Sigmoid colon (tissue), 7 donors: ENCODE data around the gene OGG1. TPM values are rescaled to one million over a fixed set of nuclear protein-coding genes. Genes with fewer than 3 reads are reported as not detected.

Experiments
- DNase-seq: peaks from one replicate; pipeline ENCODE4 v3.0.0-alpha.2; 2019
- H3K27ac ChIP-seq, 4 donors: fragments of 200-600 bp; sonication (generic); one replicate each; pipeline ENCODE4 v1.5.1; 2016 to 2019; ENCODE audit warnings: mild to moderate bottlenecking in 1 of 4
- H3K27me3 ChIP-seq, 3 donors: fragments of 200-600 bp; sonication (generic); one replicate each; pipeline ENCODE4 v1.5.1; 2019; ENCODE audit warnings: mild to moderate bottlenecking in 1 of 3
- H3K36me3 ChIP-seq, 4 donors: fragments of 200-600 bp; sonication (generic); one replicate each; pipeline ENCODE4 v1.5.1; 2016 to 2019
- H3K4me1 ChIP-seq, 4 donors: fragments of 200-600 bp; sonication (generic); one replicate each; pipeline ENCODE4 v1.5.1; 2017 to 2019
- H3K4me3 ChIP-seq, 4 donors: fragments of 200-600 bp; sonication (generic); one replicate each; pipeline ENCODE4 v1.5.1; 2017 to 2019; ENCODE audit warnings: mild to moderate bottlenecking in 2 of 4, moderate library complexity in 1 of 4
- H3K9me3 ChIP-seq, 4 donors: fragments of 200-600 bp in 3 of 4; sonication (generic) in 3 of 4; one replicate each; pipeline versions ENCODE4 v1.5.1 to v1.6.1; 2013 to 2019
- CTCF ChIP-seq, 4 experiments: fragments of 450-650 bp in 3 of 4; fragments of 200-600 bp in 1 of 4; IDR thresholded peaks; one replicate each; pipeline ENCODE4 v1.5.1; 2016 to 2019; ENCODE audit warnings: antibody characterized with exemption in 4 of 4, mild to moderate bottlenecking in 3 of 4, moderate library complexity in 2 of 4
- EP300 ChIP-seq, 4 donors: sonication (generic); formaldehyde crosslinking; IDR thresholded peaks; one replicate each; pipeline ENCODE4 v1.6.1; 2017; ENCODE audit warnings: antibody characterized with exemption in 4 of 4
- POLR2A ChIP-seq, 2 donors: fragments of 450-650 bp; IDR thresholded peaks; one replicate each; pipeline ENCODE4 v1.6.1; 2016; ENCODE audit warnings: antibody characterized with exemption in 2 of 2, mild to moderate bottlenecking in 2 of 2, moderate library complexity in 2 of 2
- POLR2AphosphoS5 ChIP-seq, 4 donors: sonication (generic); formaldehyde crosslinking; IDR thresholded peaks; one replicate each; pipeline ENCODE4 v1.6.1; 2017; ENCODE audit warnings: antibody characterized with exemption in 4 of 4
- WGBS, 2 donors: extraction: QIAGEN DNeasy Blood & Tissue Kit; methylation state at CpG; one replicate each; pipeline ENCODE4 v1.1.7; 2013; 5-methylcytosine and 5-hydroxymethylcytosine counted together
- intact Hi-C: fragments of 100-400 bp; cut with DNase I; formaldehyde crosslinking; loops from one replicate; pipeline ENCODE4 v1.15.1; 2023
- polyA plus RNA-seq, 3 donors: library from polyadenylated mRNA; stranded (reverse); fragments of 200-250 nt; gene quantifications; one replicate each; pipeline ENCODE4 v1.2.3, GENCODE V29; 2013
- total RNA-seq, 4 donors: library from RNA; depleted of rRNA; stranded (reverse); fragments of >200 nt; gene quantifications; one replicate each; pipeline ENCODE4 v1.1.0, GENCODE V29; 2016
- donor health status: healthy with polysubstance abuse.
- donor health status: Bipolar disorder and iron deficiency.
- donor health status: healthy.

Gene OGG1
- total and polyA plus RNA-seq, 7 donors, result 15.6 to 34.6 (median 23.6) TPM

- TF ChIP-seq POLR2AphosphoS5 (IDR thresholded peaks at IDR 0.05) (no peak), POLR2A (IDR thresholded peaks at IDR 0.05) (no peak), EP300 (IDR thresholded peaks at IDR 0.05) (no peak), CTCF (IDR thresholded peaks at IDR 0.05) (no peak)
- Histone ChIP-seq H3K36me3 (peaks cover 6 to 49% (median 28%) of the 10 kb centered on the region in 4 donors), H3K9me3 (no peaks in the 10 kb centered on the region), H3K4me1 (peaks cover 0 to 40% (median 36%) of the 10 kb centered on the region in 4 donors), H3K27ac (peak overlapping the region in 1 of 4 donors; percentile 98), H3K4me3 (no peak overlapping the region), H3K27me3 (no peaks in the 10 kb centered on the region)
- 94 to 96% methylated on average over 11 of the region's 11 CpGs for WGBS, 2 donors
- intact Hi-C loops, result loop anchor here (5.0 kb wide), 1 partner anchor 62 kb away; the partner anchor contains the start of gene BRPF1
- no peak for DNase-seq
These were observed 44.6 kb downstream of the OGG1 start for GRCh38 chr3:9794400-9794799.

DNA sequence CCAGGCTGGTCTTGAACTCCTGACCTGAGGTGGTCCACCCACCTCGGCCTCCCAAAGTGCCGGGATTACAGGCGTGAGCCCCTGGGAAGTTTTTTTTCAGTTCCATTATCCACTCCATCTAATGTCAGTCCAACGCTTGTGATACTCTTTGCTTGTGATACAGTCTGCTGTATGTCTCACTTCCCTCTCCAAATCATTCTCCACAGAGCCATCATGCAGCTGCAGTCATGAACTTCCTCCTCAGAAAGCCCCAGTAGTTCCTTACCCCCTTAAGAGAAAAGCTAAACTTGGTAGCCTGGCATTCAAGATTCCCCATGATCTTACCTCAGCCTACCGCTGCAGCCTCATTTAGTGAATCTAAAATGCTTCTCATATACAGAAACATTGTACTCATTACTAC, 45.5 kb downstream of the OGG1 start:
- WGBS, 2 donors, result 74 to 86% methylated on average over 5 of the region's 5 CpGs
- TF ChIP-seq EP300 (IDR thresholded peaks at IDR 0.05) (no peak), POLR2A (IDR thresholded peaks at IDR 0.05) (no peak), CTCF (IDR thresholded peaks at IDR 0.05) (no peak), POLR2AphosphoS5 (IDR thresholded peaks at IDR 0.05) (no peak)
- Histone ChIP-seq H3K4me3 (no peak overlapping the region), H3K4me1 (peaks cover 0 to 40% (median 36%) of the 10 kb centered on the region in 4 donors), H3K27ac (no peak overlapping the region), H3K36me3 (peaks cover 13 to 49% (median 30%) of the 10 kb centered on the region in 4 donors), H3K9me3 (no peaks in the 10 kb centered on the region), H3K27me3 (no peaks in the 10 kb centered on the region)
- intact Hi-C loops, result no loop called here
- no peak for DNase-seq

- TF ChIP-seq POLR2AphosphoS5 (IDR thresholded peaks at IDR 0.05) (no peak), POLR2A (IDR thresholded peaks at IDR 0.05) (no peak), CTCF (IDR thresholded peaks at IDR 0.05) (no peak), EP300 (IDR thresholded peaks at IDR 0.05) (no peak)
- intact Hi-C loops, result no loop called here
- 93 to 95% methylated on average over 12 of the region's 12 CpGs for WGBS, 2 donors
- H3K27ac ChIP-seq, result no peak overlapping the region
- peaks cover 0 to 23% (median 19%) of the 10 kb centered on the region in 4 donors for H3K4me1 ChIP-seq
- H3K4me3 ChIP-seq, result no peak overlapping the region
- peaks cover 31 to 66% (median 45%) of the 10 kb centered on the region in 4 donors for H3K36me3 ChIP-seq
- H3K27me3 ChIP-seq, result no peaks in the 10 kb centered on the region
- no peak for DNase-seq
- H3K9me3 ChIP-seq, result no peaks in the 10 kb centered on the region
These were observed 47.6 kb downstream of the OGG1 start for GRCh38 chr3:9797196-9797945.

DNA sequence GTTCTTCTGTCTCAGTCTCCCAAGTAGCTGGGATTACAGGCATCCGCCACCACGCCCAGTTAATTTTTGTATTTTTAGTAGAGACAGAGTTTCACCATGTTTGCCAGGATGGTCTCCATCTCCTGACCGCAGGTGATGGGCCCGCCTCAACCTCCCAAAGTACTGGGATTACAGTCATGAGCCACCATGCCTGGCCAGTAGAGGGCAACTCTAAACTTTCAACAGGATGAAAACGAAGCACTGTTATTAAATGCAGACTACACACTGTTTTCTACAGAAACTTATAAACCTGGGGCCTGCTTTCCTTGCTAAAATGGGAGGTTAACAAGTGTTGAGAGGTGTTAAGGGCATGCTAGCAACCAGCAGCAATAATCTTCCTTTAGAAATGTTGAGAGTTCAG, 50.8 kb downstream of the OGG1 start:
- TF ChIP-seq CTCF (IDR thresholded peaks at IDR 0.05) (no peak), POLR2AphosphoS5 (IDR thresholded peaks at IDR 0.05) (no peak), EP300 (IDR thresholded peaks at IDR 0.05) (no peak), POLR2A (IDR thresholded peaks at IDR 0.05) (no peak)
- DNase-seq, result no peak
- 83 to 87% methylated on average over 5 of the region's 5 CpGs for WGBS, 2 donors
- intact Hi-C loops, result no loop called here
- H3K36me3 ChIP-seq, result peaks cover 58 to 90% (median 76%) of the 10 kb centered on the region in 4 donors
- no peaks in the 10 kb centered on the region for H3K27me3 ChIP-seq
- peaks cover 0 to 3% (median under 1%) of the 10 kb centered on the region in 4 donors for H3K4me1 ChIP-seq
- H3K9me3 ChIP-seq, result no peaks in the 10 kb centered on the region
- H3K27ac ChIP-seq, result no peak overlapping the region
- H3K4me3 ChIP-seq, result no peak overlapping the region
